HG03064 (cell line): ENCODE data around the gene CC2D2A.

Source experiments
- ATAC-seq: cut with Tn5 transposase; IDR thresholded peaks from one replicate; pipeline ENCODE4 v1.9.1; 2021; ENCODE audit warnings: low read depth; ENCODE audit not compliant: unreplicated experiment

CC2D2A gene

GRCh38 chr4:15459706-15460105 lies 10.0 kb upstream of the CC2D2A start:
- no peak for ATAC-seq

GRCh38 chr4:15466596-15466995 lies 3.1 kb upstream of the CC2D2A start:
- ATAC-seq: no peak

- no peak for ATAC-seq
Measured at GRCh38 chr4:15470128-15470475, 420 bp downstream of the CC2D2A start.

- ATAC-seq: no peak
Measured at GRCh38 chr4:15476396-15476795, 6.7 kb downstream of the CC2D2A start.

GRCh38 chr4:15478724-15479088 lies 9.0 kb downstream of the CC2D2A start:
- ATAC-seq: no peak

GRCh38 chr4:15479089-15479912 lies 9.6 kb downstream of the CC2D2A start:
- no peak for ATAC-seq

- ATAC-seq: no peak
Measured at GRCh38 chr4:15479913-15480185, 10.2 kb downstream of the CC2D2A start.

- ATAC-seq: no peak
Measured at GRCh38 chr4:15481961-15482745, 12.5 kb downstream of the CC2D2A start.

GRCh38 chr4:15482842-15483241 lies 13.2 kb downstream of the CC2D2A start:
- no peak for ATAC-seq

- ATAC-seq: no peak
Measured at GRCh38 chr4:15488136-15488535, 18.5 kb downstream of the CC2D2A start.

GRCh38 chr4:15488658-15489470 lies 19.2 kb downstream of the CC2D2A start:
- no peak for ATAC-seq

- ATAC-seq: no peak
Measured at GRCh38 chr4:15489551-15489950, 19.9 kb downstream of the CC2D2A start.

- no peak for ATAC-seq
Measured at GRCh38 chr4:15493411-15493810, 23.7 kb downstream of the CC2D2A start.

- ATAC-seq: no peak
Measured at GRCh38 chr4:15495621-15496020, 25.9 kb downstream of the CC2D2A start.

- ATAC-seq: no peak
Measured at GRCh38 chr4:15498356-15498755, 28.7 kb downstream of the CC2D2A start.

- ATAC-seq: no peak
Measured at GRCh38 chr4:15500701-15501100, 31.0 kb downstream of the CC2D2A start.

GRCh38 chr4:15501941-15502340 lies 32.3 kb downstream of the CC2D2A start:
- no peak for ATAC-seq

- no peak for ATAC-seq
Measured at GRCh38 chr4:15502384-15502783, 32.7 kb downstream of the CC2D2A start.

- no peak for ATAC-seq
Measured at GRCh38 chr4:15504041-15504440, 34.4 kb downstream of the CC2D2A start.

GRCh38 chr4:15506464-15506863 lies 36.8 kb downstream of the CC2D2A start:
- no peak for ATAC-seq

GRCh38 chr4:15507679-15508078 lies 38.0 kb downstream of the CC2D2A start:
- ATAC-seq: no peak
